Measurements from ENCODE around the gene GCAT.

The GCAT gene

DNA sequence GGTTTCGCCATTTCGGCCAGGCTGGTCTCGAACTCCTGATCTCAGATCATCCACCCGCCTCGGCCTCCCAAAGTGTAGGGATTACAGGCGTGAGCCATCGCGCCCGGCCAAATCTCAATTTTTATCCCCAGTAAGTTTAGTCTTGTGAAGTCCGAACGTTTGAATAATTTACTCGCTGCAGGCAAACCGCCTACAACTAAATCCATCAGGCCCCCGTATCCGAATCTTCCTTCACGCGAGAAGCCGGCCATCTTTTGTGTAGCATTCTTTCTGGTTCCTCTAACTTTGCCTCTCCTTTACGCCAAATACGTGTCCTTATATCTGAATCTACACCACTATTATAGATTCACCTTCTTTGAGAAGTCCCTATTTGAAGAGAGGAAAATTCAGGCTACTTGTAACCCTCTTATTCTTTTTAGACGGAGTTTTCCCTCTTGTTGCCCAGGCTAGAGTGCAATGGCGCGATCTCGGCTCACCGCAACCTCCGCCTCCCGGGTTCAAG lies 40.9 kb downstream of the GCAT start:
- H3K27ac Mint-ChIP-seq: peak overlapping the region; percentile 97
- DNase-seq: no peak
- TF ChIP-seq CTCF (IDR thresholded peaks at IDR 0.05): no peak
- peaks cover 38% of the 10 kb centered on the region for H3K36me3 Mint-ChIP-seq (ENCODE audit: low read depth)
- peak overlapping the region; percentile 97 for H3K4me3 Mint-ChIP-seq
- H3K4me1 Mint-ChIP-seq: peaks cover 35% of the 10 kb centered on the region
- H3K27me3 Mint-ChIP-seq (ENCODE audit: low read depth, poor library complexity): peaks cover 7% of the 10 kb centered on the region
- peaks cover 33% of the 10 kb centered on the region for H3K9me3 Mint-ChIP-seq

GRCh38 chr22:37849089-37849751 lies 41.5 kb downstream of the GCAT start, which contains the start of gene EIF3L:
TSS of gene EIF3L (plus strand) at chr22:37849419. CDS start at chr22:37849450, 31 bp downstream.
- Mint-ChIP-seq H3K27ac (peak within 1 kb of the TSS; percentile 97), H3K4me3 (peak within 1 kb of the TSS; percentile 97), H3K36me3 (ENCODE audit: low read depth) (peaks cover 44% of the 10 kb centered on the region), H3K9me3 (peaks cover 33% of the 10 kb centered on the region), H3K27me3 (ENCODE audit: low read depth, poor library complexity) (peaks cover 7% of the 10 kb centered on the region), H3K4me1 (peaks cover 35% of the 10 kb centered on the region)
- peak; percentile 86 for DNase-seq
- TF ChIP-seq CTCF (IDR thresholded peaks at IDR 0.05): no peak

- Mint-ChIP-seq H3K27ac (peak overlapping the region; percentile 81), H3K36me3 (ENCODE audit: low read depth) (peaks cover 60% of the 10 kb centered on the region)
- no peak for DNase-seq
Observed at GRCh38 chr22:37850801-37851200, 43.1 kb downstream of the GCAT start.

DNA sequence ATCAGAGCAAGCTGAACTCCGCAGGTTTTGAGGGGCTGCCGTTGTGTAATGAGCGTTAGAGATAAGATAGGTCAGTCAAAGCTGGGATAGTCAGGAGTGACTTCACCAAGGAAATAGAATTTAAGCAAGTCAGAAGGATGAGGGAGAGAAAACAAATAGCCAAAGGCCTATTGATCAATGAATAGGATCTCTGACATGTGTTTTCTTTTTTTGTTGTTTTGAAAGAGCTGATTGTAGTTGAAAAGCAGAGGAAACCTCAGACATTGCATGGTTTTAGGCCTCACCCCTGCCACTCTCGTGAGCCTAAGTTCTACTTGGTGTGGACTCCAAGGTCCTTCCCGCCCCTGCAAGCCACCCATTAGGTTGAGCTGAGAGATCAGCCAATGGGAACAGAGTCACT lies 44.7 kb downstream of the GCAT start:
- peaks cover 73% of the 10 kb centered on the region for H3K36me3 Mint-ChIP-seq (ENCODE audit: low read depth)
- peaks cover 34% of the 10 kb centered on the region for H3K4me1 Mint-ChIP-seq
- peaks cover 3% of the 10 kb centered on the region for H3K27me3 Mint-ChIP-seq (ENCODE audit: low read depth, poor library complexity)
- no peak overlapping the region for H3K27ac Mint-ChIP-seq
- H3K4me3 Mint-ChIP-seq: no peak overlapping the region
- peaks cover 10% of the 10 kb centered on the region for H3K9me3 Mint-ChIP-seq
- no peak for TF ChIP-seq CTCF (IDR thresholded peaks at IDR 0.05)
- no peak for DNase-seq

More at GRCh38 chr22:37850801-37851200, 43.1 kb downstream of the GCAT start:
- no peak for TF ChIP-seq CTCF (IDR thresholded peaks at IDR 0.05)
- peaks cover 35% of the 10 kb centered on the region for H3K4me1 Mint-ChIP-seq
- H3K9me3 Mint-ChIP-seq: peaks cover 20% of the 10 kb centered on the region
- peaks cover 7% of the 10 kb centered on the region for H3K27me3 Mint-ChIP-seq (ENCODE audit: low read depth, poor library complexity)
- peak overlapping the region; percentile 97 for H3K4me3 Mint-ChIP-seq

DNA sequence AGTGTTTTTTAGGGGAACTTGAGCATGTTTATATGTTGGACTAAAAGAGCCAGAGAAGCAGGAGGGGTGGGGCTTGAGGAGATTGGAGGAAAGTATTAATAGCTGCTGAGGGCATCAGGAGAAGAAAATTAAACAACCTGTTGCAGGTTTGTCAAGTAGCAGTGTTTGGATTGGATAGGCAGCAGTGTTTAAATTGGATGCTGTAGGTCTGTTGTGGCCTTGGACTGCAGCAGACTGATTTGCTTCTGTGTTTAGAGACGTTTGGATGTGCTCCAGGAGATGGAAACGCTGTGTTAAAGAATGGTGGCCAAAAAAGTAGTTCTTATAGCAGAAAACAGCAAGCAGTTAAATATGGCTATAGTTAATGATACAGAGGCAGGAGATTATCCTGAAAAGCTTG lies 47.2 kb downstream of the GCAT start:
- Mint-ChIP-seq H3K27me3 (ENCODE audit: low read depth, poor library complexity) (no peaks in the 10 kb centered on the region), H3K27ac (no peak overlapping the region), H3K36me3 (ENCODE audit: low read depth) (peaks cover 76% of the 10 kb centered on the region), H3K9me3 (no peaks in the 10 kb centered on the region), H3K4me1 (peaks cover 14% of the 10 kb centered on the region), H3K4me3 (no peak overlapping the region)
- TF ChIP-seq CTCF (IDR thresholded peaks at IDR 0.05): no peak
- no peak for DNase-seq

GRCh38 chr22:37855462-37855861 lies 47.7 kb downstream of the GCAT start:
- Mint-ChIP-seq H3K4me1 (peaks cover 9% of the 10 kb centered on the region), H3K27me3 (ENCODE audit: low read depth, poor library complexity) (no peaks in the 10 kb centered on the region), H3K9me3 (no peaks in the 10 kb centered on the region), H3K36me3 (ENCODE audit: low read depth) (peaks cover 80% of the 10 kb centered on the region), H3K27ac (no peak overlapping the region), H3K4me3 (no peak overlapping the region)
- no peak for TF ChIP-seq CTCF (IDR thresholded peaks at IDR 0.05)
- DNase-seq: no peak
